Activated CD4-positive, CD25-positive, alpha-beta regulatory T cell treated with anti-CD3 and anti-CD28 coated beads, Interleukin-2, amount 50 U/mL, for 16 hours (primary cell): ENCODE measurements around the gene RNPS1.
A peak's percentile ranks its signal among the peaks of the same experiment; 100 is the strongest.

Experiments used
- DNase-seq: peaks from one replicate; pipeline ENCODE4 v3.0.0-alpha.2; 2020; ENCODE audit warnings: low read depth, low spot score

RNPS1 gene

DNA sequence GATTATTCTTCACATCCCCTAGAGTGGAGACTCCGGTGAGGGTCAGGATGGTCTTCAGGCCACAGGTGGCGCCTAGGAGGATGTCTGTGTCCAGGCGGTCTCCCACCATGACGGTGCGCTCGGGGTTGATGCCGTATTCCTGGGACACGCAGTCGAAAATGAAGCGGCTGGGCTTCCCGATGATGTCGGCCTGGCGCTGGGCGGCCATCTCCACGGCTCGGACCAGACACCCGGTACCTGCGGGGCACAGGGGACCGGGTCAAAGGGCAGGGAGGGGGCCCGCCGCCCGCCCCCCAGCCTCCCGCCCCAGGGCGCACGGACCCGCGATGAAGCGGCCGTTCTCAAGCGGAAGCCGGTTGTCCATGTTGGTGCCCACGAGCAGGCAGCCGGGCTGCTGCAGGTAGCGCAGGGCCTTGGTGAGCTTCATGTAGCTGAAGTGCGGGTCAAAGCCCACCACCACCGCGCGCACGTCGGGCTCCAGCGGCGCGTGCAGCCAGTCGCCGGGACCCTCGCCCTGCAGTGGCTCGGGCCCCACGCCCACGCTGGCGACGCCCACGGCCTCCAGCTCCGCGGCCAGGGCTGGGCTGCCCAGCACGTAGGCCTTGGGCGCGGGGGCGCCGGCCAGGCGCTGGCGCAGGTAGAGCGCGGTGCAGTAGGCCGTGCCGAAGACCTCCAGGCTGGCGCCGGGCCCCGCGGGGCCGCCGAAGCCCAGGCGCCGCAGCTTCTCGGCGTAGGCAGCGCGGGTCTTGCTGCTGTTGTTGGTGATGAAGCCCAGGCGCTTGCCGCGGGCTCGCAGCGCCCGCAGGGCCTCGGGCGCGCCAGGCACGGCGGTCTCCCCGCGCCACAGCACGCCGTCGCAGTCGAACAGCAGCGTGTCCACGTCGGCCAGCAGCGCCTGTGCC lies 53.9 kb downstream of the RNPS1 start:
- no peak for DNase-seq

DNA sequence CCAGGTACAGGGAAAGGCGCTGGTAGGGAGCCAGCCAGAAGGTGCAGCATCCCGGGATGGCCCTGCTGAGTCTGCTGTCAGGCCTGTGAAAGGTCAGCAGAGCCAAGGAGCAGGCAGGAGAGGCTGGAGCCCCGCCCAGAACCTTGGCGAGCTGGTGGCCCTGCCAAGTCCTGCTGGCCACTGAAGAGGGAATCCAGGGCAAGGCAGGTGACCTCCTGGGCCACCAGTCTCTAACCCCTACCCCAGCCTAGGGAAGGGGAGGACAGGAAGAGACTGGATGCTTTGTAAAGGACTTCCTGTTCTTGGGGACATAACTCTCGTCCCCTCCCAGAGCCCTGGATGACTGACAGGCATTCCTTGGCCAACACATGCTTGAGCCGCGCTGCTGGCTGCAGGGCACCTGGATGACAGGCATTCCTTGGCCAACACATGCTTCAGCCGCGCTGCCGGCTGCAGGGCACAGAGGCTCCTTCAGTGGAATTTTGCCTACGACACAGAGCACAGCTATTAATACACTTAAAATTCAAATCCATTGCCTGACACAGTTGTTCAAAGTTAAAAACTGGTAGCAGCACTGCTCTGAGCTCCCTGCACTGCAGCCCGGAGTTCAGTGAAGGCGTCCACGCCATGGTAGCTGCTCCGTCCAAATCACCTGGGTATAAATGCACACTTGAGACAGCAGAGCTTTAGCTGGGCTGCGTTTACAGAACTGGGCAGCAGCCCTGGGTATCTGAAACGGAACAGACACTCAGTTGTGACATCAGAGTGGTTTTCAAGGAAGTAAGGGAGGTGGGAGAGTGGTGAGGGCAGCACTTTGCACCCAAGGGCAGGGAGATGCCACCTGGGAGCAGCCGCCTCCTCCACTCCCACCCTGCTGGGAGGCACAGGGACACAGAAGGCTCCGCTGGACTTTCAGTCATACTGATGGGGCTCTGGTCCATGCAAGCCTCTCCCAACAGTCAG lies 55.3 kb downstream of the RNPS1 start:
- DNase-seq, result no peak

GRCh38 chr16:2211923-2212347 lies 56.0 kb downstream of the RNPS1 start:
- no peak for DNase-seq

DNA sequence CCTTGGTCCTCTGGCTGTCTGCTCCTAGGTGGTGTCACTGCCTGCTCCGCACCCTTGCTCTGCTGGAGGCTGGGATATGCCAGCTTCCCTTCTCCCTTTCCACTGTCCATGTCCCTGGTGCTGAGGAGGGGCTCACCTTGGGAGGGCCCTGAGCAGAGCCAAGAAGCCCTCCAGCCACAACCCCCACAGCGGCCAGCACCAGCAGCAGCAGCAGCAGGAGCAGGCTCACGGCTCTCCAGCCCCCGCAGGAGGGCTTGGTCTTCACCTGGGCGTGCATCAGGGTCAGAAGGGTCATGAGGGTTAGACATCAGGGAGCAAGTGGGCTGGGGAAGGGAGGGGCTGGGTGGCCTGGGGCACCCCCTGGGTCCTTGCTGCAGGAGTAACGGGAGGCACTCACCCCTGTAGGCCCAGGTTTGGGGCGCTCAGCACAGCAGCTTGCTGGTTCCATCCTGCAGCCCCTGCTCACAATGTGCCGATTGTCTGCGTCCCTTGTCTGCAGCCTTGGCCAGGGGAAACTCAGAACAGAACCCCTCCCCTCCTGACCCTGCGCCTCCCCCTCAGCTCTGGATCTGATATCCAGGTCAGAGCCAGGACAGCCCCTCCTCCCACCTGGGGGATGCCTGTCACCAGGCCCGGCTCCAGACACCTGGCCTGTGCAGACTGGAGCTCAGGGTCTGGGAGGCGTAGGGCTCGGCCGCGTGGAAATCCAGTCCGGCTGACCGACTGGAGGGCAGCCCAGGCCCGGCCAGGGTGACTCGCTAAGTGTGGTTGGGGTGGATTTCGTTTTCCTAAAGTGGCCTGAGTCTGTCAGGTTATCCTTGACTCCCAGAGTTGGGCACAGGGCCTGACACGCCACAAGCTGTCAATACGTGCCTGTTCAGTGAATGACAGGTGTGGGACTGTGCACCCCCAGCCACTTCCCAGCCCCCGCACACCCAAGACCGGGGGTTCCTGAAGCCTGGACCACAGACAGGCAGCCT lies 57.2 kb downstream of the RNPS1 start, which contains the start of gene BRICD5:
TSS of gene BRICD5 (minus strand) at position 478 of the 980 bp plus-strand sequence. CDS start at position 448, 30 bp downstream.
- no peak for DNase-seq

DNA sequence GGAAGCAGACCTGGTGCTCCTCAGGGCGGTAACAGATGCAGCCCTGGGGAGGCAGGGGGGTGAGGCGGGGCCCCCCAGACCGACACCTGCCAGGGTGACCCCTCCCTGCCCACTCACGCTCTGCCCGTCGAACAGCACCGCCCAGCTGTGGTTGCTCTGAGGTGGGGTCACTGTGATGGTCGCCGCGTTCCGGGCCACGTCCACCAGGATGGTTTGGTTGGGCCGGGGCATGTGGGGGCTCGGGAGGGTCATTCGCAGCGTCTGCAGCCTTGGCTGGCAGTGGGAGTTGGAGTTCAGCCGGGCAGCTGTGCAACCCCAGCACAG lies 58.0 kb downstream of the RNPS1 start:
- no peak for DNase-seq

DNA sequence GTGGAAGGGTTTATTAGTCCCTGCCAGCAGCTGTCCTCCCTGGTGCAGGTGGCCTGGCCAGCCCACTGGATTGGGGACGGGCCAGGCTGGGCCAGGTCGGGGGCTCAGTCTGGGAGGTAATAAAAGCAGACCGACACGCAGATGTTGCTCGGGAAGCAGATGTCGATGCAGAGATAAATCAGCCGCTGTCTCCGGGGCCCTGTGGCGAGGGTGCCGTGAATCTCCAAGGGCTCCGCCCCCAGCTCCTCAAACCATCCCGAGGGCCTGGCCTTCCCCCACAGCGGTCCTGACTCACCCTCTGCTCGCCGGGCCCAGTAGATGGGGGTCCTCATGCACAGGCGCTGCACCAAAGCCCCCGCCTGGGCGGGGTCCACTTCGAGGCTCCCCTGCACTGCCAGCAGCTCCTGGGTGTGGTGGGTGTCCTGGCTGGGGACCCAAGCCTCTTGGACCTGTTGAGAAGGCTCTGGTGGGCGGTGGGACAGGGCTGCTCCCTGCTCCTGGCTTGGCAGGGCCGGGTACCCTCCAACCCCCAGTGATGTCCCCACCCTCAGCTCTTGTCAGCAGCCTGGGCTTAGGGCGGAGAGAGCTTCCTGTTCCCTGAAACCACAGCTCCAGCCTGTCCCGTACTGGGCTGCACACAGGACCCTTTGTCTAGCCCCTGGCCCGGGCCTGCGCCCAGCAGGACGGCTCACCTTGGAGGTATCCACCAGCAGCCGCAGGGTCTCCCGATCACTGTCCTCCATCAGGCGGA lies 58.5 kb downstream of the RNPS1 start:
- DNase-seq, result no peak

GRCh38 chr16:2208772-2209171 lies 59.2 kb downstream of the RNPS1 start:
- no peak for DNase-seq

DNA sequence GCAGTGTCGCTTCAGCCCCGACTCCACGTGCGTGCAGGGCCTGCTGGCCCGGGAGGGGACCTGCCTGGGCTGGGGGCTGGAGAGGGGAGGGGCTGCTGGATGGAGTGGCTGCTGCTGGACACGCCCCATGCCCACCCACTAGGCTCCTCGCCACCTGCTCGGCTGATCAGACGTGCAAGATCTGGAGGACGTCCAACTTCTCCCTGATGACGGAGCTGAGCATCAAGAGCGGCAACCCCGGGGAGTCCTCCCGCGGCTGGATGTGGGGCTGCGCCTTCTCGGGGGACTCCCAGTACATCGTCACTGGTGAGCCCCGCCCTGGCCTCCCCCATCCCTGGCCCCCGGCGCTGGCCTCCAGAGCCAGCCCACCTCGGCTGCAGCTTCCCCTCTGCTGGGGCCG lies 59.6 kb downstream of the RNPS1 start:
- no peak for DNase-seq

- no peak for DNase-seq
Observed at GRCh38 chr16:2207872-2208271, 60.1 kb downstream of the RNPS1 start.

DNA sequence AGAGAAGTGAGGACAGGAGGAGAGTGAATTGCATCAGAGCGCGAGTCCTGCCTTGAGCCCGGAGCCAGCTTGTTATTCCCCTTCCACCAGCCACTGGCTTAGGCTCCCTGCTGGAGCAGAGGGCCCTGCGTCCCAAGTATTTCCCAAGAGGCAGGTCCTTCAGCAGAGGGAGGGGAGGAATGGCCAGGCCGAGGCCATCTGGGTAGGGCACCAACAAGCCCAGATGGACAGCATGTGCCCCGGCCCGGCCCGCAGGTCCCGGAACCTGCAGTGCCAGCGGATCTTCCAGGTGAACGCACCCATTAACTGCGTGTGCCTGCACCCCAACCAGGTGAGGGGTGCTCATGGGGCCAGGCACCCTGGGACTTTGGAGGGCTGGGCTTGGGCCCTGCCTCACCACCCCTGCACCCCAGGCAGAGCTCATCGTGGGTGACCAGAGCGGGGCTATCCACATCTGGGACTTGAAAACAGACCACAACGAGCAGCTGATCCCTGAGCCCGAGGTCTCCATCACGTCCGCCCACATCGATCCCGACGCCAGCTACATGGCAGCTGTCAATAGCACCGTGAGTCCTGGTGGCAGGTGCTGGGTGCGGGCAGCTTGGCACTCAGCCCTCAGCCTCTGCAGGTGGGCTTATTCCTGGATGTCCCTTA lies 61.0 kb downstream of the RNPS1 start:
- no peak for DNase-seq

DNA sequence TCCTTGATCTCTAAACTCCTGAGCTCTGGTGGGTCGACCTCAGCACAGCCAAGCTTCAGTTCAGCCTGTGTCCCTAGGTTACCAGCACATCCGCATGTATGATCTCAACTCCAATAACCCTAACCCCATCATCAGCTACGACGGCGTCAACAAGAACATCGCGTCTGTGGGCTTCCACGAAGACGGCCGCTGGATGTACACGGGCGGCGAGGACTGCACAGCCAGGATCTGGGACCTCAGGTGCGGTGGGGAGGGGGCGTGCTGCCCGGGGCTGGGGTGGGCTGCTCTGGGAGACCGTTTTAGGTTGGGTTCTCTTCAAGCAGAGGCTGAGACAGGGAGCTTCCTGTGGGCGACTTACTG lies 61.5 kb downstream of the RNPS1 start:
- no peak for DNase-seq

- DNase-seq, result no peak
Observed at GRCh38 chr16:2205967-2206313, 62.0 kb downstream of the RNPS1 start.

- peak; percentile 85 for DNase-seq
Observed at GRCh38 chr16:2205104-2205966, 62.6 kb downstream of the RNPS1 start, which contains the start of gene MLST8. TSS of gene MLST8 (plus strand) at chr16:2205454. CDS start at chr16:2206086, 632 bp downstream.

DNA sequence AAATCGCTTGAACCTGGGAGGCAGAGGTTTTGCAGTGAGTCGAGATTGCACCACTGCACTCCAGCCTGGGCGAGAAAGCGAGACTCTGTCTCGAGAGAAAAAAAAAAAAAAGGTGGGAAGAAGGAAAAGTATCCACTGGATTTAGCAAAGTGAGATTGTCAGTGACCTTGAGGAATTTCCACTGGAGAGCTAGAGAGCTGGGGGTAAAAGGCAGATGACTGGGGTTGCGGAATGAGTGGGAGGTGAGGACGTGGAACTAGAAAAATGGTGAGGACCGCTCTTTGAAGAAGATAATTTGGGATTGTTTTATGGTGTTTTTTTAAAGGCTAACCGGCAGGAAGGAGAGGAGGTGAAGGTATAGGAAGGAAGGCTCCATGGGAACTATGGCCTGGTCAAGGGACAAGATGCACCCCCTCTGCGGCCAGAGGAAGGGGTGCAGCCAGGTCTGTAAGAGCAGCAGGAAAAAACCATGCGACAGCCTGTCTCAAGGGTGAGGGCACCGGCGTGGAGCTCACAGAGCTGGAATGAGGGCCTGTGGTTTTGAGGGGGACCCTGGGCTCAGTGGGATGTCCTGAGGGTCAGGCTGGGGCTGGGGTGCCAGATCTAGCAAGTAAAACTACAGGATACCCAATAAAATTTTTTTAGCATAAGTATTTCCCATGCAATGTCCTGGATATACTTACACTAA lies 63.4 kb downstream of the RNPS1 start:
- no peak for DNase-seq
